A673 (cell line): ENCODE results near the gene TOPAZ1.

ENCODE experiments used
- CTCF ChIP-seq: fragments of 300-800, 200-600 bp; sonication (generic); conservative IDR thresholded peaks from 2 replicates; pipeline ENCODE4 v1.5.1; 2017; ENCODE audit warnings: low read depth, mild to moderate bottlenecking, antibody characterized with exemption, low read length, moderate library complexity, mixed read lengths
- EZH2 ChIP-seq: fragments of 200-600 bp; sonication (generic); IDR thresholded peaks from 2 replicates; pipeline ENCODE4 v1.6.1; 2017; ENCODE audit warnings: borderline replicate concordance, low read depth, mild to moderate bottlenecking, mixed read lengths, antibody characterized with exemption, low read length; ENCODE audit not compliant: poor library complexity, severe bottlenecking

- TF ChIP-seq CTCF (no peak), EZH2 (no peak)
These were observed 92.6 kb downstream of the TOPAZ1 start for GRCh38 chr3:44334326-44334725.
